ENCODE results near the gene GRB10.
"Not testable (repeated sequence)": the region's sequence is repeated elsewhere in the genome, so short reads cannot be mapped to it uniquely, and the experiment has no call there.

The GRB10 gene

GRCh38 chr7:50743016-50743415 lies 39.7 kb downstream of the GRB10 start:
- no peak for DNase-seq (ENCODE audit: low read depth)

DNA sequence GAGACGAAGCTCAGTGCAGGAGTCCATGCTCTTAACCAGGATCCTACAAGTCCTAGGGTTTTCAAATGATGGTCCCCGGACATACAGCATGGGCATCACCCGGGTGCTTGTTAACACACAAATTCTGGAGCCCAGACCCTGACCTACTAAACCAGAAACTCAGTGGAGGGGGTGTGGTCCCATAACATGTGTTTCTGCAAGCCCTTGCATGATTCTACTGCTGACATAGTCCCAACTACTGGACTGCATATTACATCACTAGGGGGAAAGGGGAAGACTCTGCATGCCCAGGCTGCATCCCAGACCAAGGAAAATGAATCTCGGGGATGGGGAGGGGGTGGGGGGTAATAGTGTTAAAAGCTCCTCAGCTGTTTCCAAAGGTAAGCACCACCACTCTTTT lies 40.3 kb downstream of the GRB10 start:
- DNase-seq (ENCODE audit: low read depth): no peak

GRCh38 chr7:50739744-50740435 lies 42.8 kb downstream of the GRB10 start:
- no peak for DNase-seq (ENCODE audit: low read depth)

- no peak for DNase-seq (ENCODE audit: low read depth)
Measured at GRCh38 chr7:50738932-50739331, 43.8 kb downstream of the GRB10 start.

DNA sequence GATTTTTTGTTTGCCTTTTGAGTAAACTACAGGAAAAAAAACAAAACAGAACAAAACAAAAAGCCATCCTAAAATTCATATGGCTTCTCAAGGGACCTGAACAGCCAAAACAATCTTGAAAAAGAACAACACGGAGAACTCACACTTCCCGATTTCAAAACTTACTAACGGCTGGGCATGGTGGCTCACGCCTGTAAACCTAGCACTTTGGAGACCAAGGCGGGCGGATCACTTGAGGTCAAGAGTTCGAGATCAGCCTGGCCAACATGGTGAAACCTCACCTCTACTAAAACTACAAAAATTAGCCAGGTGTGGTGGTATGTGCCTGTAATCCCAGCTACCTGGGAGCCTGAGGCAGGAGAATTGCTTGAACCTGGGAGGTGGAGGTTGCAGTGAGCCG lies 46.9 kb downstream of the GRB10 start:
- not testable (repeated sequence) for DNase-seq (ENCODE audit: low read depth)

GRCh38 chr7:50735333-50735732 lies 47.4 kb downstream of the GRB10 start:
- DNase-seq (ENCODE audit: low read depth): no peak

DNA sequence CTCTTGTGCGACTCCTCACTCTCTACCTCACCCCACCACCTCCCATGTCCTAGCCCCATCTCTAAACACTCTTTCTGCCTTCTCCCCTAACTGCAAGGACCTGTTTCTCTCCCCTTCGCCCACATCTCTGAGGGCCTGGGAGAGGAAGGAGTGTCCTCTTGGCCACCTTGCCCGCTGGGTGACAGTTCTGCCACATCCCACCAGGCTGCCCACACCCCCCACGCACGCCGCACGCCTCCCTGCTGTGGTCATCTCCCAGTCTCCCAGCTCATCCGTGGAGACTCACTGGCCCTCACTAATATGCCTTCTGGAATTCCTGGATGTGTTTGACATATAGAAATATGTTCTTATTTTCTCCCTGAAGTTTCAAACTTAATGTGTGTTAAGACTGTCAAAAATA lies 48.5 kb downstream of the GRB10 start:
- DNase-seq (ENCODE audit: low read depth): no peak

DNA sequence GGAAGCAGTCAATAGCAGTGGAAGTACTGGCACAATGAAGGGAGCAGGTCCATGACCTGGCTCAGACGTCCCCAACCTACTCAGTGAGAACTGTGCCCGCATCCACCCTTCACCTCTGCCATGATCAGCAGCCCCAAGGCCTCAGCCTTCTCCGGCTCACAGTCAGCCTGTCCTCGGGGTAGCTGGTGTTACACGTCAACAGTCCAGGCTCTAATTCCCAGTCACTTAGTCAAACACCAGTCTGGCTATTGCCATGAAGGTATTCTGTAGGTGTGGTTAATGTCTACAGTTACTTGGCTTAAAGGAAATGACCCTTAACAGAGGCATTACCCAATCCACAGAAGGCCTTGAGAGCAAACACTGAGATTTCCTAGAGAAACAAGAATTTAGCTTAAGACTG lies 49.1 kb downstream of the GRB10 start:
- peak; percentile 88 for DNase-seq (ENCODE audit: low read depth)

DNA sequence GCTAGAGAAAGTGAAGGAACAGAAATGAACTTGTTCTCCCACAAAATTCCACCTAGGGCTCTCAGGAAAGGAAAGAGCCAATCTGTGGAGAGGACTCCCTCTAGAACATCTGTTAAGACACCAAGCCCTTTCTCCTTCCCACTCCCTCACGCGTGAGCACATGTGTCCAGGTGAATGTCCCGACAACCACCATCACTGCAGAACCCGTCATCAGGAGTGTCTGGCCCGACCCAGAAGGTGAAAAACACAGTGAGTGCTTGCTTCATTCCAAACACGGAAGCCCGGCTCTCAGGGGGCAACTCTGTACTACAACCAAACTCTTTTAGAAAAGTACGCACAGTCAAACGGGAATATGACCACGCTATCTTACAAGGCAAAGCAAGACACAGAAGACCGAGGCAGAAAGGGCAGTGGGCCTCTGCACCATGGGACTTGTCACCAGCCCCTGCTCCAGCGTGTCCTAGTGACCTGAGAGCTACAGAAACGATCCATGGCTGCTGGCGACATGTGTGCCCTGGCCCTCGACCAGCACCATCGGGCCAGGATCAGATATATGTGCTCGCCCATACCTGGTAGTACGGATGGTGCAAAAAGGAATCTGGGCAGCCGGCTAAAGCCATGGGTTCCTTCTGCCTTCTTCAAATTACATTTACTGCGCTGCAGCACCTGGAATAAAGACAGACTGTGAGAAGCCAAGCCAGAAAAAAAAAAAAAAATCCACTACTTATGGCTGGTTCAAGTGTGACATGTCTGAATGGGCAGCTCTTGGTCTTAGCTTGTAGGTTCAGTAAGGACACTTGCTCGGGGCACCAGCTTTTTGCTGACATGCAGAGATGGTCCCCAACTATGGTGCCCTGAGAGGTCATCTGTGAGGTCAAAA lies 50.8 kb downstream of the GRB10 start:
- DNase-seq (ENCODE audit: low read depth): no peak

DNA sequence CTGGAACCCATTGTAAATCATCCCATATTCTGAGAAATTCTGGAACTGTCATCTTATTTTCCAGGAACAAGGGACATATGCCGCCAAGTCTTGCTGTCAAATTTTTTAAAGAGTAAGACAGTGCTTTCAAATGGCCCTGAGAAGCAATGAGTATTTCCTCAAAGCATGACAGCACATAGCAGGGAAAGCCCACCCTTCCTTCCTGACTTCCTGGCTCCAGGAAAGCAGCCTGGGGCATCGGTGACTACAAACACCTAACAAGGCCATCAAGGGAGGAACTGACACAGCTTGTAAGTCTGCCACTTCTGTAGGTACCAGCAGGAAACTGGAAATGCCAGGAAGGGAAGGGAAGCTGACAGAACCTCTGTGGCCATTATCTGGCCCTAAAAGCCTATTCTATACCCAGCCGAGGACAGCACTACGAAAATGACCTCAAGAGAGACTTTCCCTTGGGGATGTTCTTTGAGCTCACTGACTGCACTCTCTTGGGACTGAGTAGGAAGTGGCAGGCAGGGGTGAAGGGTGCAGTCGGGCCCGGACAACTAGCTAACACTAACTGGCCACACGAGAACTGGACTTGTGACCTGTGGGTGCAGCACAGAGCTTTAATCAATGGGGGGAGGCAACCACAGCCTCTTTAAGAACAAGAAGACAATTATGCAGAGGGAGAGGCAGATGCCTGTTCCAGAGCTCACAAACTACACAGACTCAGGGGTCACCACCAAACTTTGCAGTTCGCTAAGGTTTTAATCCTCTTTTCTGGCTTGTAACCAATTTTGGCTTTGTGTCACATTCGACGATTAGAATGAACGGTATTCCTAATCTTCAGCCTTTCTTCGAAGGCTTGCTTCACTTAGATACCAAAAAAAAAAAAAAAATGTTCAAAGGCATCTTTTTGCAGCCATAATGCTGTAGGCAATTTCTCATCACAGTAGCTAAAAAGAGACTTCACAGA lies 52.0 kb downstream of the GRB10 start:
- no peak for DNase-seq (ENCODE audit: low read depth)

DNA sequence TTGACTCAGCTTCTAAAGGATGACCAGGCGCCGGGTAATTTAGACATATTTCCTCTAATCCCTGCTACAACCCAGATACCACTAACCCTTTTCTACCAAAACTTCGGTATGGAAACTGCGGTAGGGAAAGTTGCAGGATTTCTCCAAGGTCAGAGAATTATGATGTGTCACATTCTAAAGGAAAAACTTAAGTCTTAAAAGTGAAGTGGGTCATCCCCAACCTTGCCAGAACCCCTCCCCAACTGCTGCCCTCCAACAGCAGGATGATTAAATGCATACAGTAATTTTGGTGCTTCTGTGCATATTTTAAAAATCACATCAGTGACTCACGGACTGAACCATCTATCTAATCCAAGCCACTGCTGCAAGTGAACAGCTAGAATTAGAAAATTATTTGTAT lies 52.7 kb downstream of the GRB10 start:
- peak; percentile 56 for DNase-seq (ENCODE audit: low read depth)

DNA sequence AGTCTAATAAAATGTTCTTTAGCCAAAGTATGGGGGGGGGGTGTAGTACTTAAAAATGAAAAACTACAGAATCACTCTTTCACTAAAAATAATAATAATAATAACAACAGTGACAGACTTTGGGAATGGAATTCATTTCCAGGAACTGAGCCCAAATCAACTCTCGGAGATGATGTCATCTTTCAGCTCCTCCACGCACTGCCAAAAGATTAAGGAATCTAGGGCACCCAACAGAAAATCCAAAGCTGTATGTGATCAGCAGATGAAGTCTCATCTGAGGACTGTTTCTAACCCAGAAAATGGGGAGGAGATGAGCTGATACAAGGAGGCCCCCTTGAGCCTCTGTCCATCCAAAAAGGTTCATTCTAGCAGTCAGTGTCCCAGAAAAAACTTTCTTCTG lies 54.5 kb downstream of the GRB10 start:
- DNase-seq (ENCODE audit: low read depth): peak; percentile 65

GRCh38 chr7:50727711-50728110 lies 55.0 kb downstream of the GRB10 start:
- DNase-seq (ENCODE audit: low read depth): no peak

- peak; percentile 47 for DNase-seq (ENCODE audit: low read depth)
Measured at GRCh38 chr7:50727072-50727471, 55.6 kb downstream of the GRB10 start.

- no peak for DNase-seq (ENCODE audit: low read depth)
Measured at GRCh38 chr7:50725774-50726173, 56.9 kb downstream of the GRB10 start.

DNA sequence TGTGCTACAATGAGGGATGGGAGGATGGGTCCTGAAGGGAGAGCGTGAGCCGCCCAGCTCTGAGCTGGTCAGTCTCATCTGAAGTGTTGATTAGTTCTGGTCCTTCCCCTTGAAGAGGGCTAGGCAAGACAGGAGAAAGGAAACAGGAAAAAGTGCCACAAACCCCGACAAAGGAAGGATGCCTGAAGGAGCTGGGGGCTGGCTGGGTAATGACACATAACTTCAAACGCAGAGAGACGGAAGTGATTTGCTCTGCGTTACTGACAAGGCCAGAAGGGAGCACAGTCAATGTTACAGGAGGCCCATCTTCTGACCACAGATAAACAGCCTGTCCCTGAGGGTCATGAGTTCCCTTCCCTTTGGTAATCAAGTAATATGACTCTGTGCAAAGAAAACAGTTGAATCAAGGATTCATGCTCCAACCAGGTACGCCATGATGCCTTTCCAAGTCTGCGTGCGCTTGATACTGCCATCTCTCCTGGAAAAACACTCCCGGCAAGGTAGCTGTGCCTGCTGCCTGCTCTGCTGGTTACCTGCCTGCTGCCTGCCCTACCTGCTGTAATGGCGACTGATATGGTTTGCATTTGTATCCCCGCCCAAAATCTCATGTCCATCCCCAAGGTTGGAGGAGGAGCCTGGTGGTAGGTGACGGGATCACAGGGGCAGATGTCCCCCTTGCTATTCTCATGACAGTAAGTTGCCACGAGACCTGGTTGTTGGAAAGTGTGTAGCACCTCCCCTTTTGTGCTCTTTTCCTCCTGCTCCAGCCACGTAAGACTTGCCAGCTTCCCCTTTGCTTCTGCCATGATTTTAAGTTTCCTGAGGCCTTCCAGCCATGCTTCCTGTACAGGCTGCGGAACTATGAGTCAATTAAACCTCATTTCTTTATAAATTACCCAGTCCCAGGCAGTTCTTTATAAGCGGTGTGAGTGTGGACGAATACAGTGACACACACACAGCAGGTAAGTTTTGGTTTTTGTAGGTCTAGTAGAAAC lies 57.9 kb downstream of the GRB10 start:
- DNase-seq (ENCODE audit: low read depth): no peak

GRCh38 chr7:50723888-50724287 lies 58.8 kb downstream of the GRB10 start:
- DNase-seq (ENCODE audit: low read depth): no peak

GRCh38 chr7:50723173-50723572 lies 59.5 kb downstream of the GRB10 start:
- no peak for DNase-seq (ENCODE audit: low read depth)

- DNase-seq (ENCODE audit: low read depth): no peak
Measured at GRCh38 chr7:50721661-50722259, 60.9 kb downstream of the GRB10 start.

DNA sequence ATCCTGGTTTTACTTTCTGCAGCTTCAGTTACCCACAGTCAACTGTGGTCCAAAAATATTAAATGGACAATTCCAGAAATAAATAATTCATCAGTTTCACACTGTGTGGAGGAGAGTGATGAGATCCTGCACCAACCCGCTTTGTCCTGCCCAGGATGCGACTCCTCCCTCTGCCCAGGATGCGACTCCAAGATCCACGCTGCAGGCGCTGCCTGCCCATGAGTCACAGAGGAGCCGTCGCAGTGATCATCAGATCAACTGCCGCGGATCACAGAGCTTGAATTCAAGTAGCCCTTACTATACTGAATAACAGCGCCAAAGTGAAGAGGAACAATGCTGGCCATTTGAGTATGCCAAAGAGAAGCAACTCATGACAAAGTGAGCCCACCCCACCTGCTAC lies 61.5 kb downstream of the GRB10 start:
- DNase-seq (ENCODE audit: low read depth): no peak

DNA sequence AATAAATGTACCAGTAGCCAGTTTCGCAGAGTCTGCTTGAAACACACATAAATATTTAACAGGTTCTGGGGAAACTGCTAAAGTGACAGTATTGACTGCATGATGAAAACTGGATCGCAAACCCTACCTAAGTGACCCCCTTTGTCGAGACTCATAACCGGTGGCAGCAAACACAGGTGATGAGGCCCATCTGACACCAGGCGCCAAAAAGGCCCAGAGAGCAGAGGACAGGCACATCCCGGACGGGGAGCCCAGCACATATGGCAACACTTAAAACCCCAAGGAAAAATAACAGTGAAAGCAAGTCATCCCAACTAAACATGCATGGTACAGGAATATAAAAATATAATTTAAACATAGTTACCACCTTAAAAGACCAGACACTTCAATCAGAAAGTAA lies 62.4 kb downstream of the GRB10 start:
- no peak for DNase-seq (ENCODE audit: low read depth)

Measured in iris pigment epithelial cell (primary cell).